IMR-90 (cell line): ENCODE measurements around the gene CA7. TPM values are rescaled to one million over a fixed set of nuclear protein-coding genes. Genes with fewer than 3 reads are reported as not detected.

Experiments used
- ATAC-seq: fragments of 200-7000 bp; cut with Tn5 transposase; 2 replicates; pipeline ENCODE4 v1.9.1; 2020; ENCODE audit warnings: low read depth, mild to moderate bottlenecking, moderate library complexity
- BruUV-seq: library from RNA; stranded (reverse); fragments of 400-500 nt; replicated peaks from 2 replicates; lab custom pipeline; 2021; lab: Mats Ljungman, UMichigan
- CTCF ChIA-PET: fragments of 300-600 bp; formaldehyde crosslinking; extraction: SDS; loops from one replicate; lab custom pipeline; 2021; ENCODE audit warnings: antibody characterized with exemption; lab: Yijun Ruan, JAX
- POLR2A ChIA-PET: fragments of 300-600 bp; sonication (Branson Sonifier 250); formaldehyde crosslinking; loops from one replicate; lab custom pipeline; 2022; ENCODE audit warnings: antibody characterized with exemption; ENCODE audit not compliant: unreplicated experiment; lab: Charles Lee
- DNase-seq: peaks from one replicate; pipeline ENCODE4 v3.0.0; 2013
- H2AFZ ChIP-seq: replicated peaks from 2 replicates; pipeline ENCODE3; 2013; ENCODE audit warnings: low read length, mild to moderate bottlenecking; ENCODE audit not compliant: poor library complexity
- H2AK5ac ChIP-seq: 2 replicates; pipeline ENCODE4 v1.6.1; 2013; ENCODE audit warnings: low read depth, low read length, inconsistent platforms
- H2AK9ac ChIP-seq: replicated peaks from 2 replicates; pipeline ENCODE3; 2013; ENCODE audit warnings: mild to moderate bottlenecking, low read depth, low read length, moderate library complexity; ENCODE audit not compliant: poor library complexity
- H2BK120ac ChIP-seq: 2 replicates; pipeline ENCODE4 v1.6.1; 2013; ENCODE audit warnings: low read depth, low read length, inconsistent platforms
- H2BK15ac ChIP-seq: 3 replicates; pipeline ENCODE4 v1.6.1; 2013; ENCODE audit warnings: low read depth, low read length, inconsistent platforms
- H2BK20ac ChIP-seq: 2 replicates; pipeline ENCODE4 v1.6.1; 2013; ENCODE audit warnings: low read depth, mild to moderate bottlenecking, inconsistent platforms, low read length, moderate library complexity
- H2BK5ac ChIP-seq: 2 replicates; pipeline ENCODE4 v1.6.1; 2013; ENCODE audit warnings: mild to moderate bottlenecking, low read depth, low read length, inconsistent platforms; ENCODE audit not compliant: poor library complexity, severe bottlenecking
- H3K14ac ChIP-seq: replicated peaks from 2 replicates; pipeline ENCODE4 v1.6.1; 2013; ENCODE audit warnings: low read depth, low read length, inconsistent platforms
- H3K18ac ChIP-seq: 2 replicates; pipeline ENCODE4 v1.6.1; 2013; ENCODE audit warnings: low read depth, low read length, control low read depth
- H3K23ac ChIP-seq: 2 replicates; pipeline ENCODE4 v1.6.1; 2013; ENCODE audit warnings: low read depth, low read length, inconsistent platforms
- H3K27ac ChIP-seq: 2 replicates; pipeline ENCODE4 v1.5.1; 2013; ENCODE audit warnings: mild to moderate bottlenecking, control low read depth, low read length; ENCODE audit not compliant: insufficient read depth
- H3K27me3 ChIP-seq: 2 replicates; pipeline ENCODE4 v1.6.1; 2013; ENCODE audit warnings: low read length; ENCODE audit not compliant: control insufficient read depth, insufficient read depth
- H3K36me3 ChIP-seq: 2 replicates; pipeline ENCODE4 v1.6.1; 2013; ENCODE audit warnings: low read length, mixed read lengths; ENCODE audit not compliant: control insufficient read depth, insufficient read depth
- H3K4ac ChIP-seq: 2 replicates; pipeline ENCODE4 v1.6.1; 2013; ENCODE audit warnings: low read depth, low read length, inconsistent platforms
- H3K4me1 ChIP-seq: 2 replicates; pipeline ENCODE4 v1.6.1; 2013; ENCODE audit warnings: low read length, mixed read lengths; ENCODE audit not compliant: control insufficient read depth, insufficient read depth
- H3K4me2 ChIP-seq: 2 replicates; pipeline ENCODE4 v1.6.1; 2013; ENCODE audit warnings: low read depth, mild to moderate bottlenecking, control low read depth, low read length, moderate library complexity
- H3K4me3 ChIP-seq: 2 replicates; pipeline ENCODE4 v1.5.1; 2013; ENCODE audit warnings: low read depth, mild to moderate bottlenecking, control low read depth, low read length, moderate library complexity; ENCODE audit not compliant: insufficient read depth
- H3K56ac ChIP-seq: 2 replicates; pipeline ENCODE4 v1.6.1; 2013; ENCODE audit warnings: low read length, inconsistent platforms; ENCODE audit not compliant: insufficient read depth; ENCODE audit errors: extremely low read depth
- H3K79me1 ChIP-seq, 2 experiments: 2 replicates each; pipeline ENCODE4 v1.6.1; 2013; ENCODE audit warnings: low read length in 2 of 2, inconsistent platforms in 1 of 2, low read depth in 1 of 2
- H3K9ac ChIP-seq: 2 replicates; pipeline ENCODE4 v1.6.1; 2013; ENCODE audit warnings: low read depth, low read length, control low read depth
- H3K9me1 ChIP-seq: 2 replicates; pipeline ENCODE4 v1.6.1; 2013; ENCODE audit warnings: low read length, inconsistent platforms; ENCODE audit not compliant: insufficient read depth
- H3K9me3 ChIP-seq: 2 replicates; pipeline ENCODE4 v1.6.1; 2013; ENCODE audit warnings: low read length; ENCODE audit not compliant: control insufficient read depth, insufficient read depth
- H4K20me1 ChIP-seq: 2 replicates; pipeline ENCODE4 v1.6.1; 2013; ENCODE audit warnings: low read length, inconsistent platforms; ENCODE audit not compliant: insufficient read depth
- H4K5ac ChIP-seq: 2 replicates; pipeline ENCODE4 v1.6.1; 2013; ENCODE audit warnings: mild to moderate bottlenecking, low read depth, low read length, control low read depth
- H4K8ac ChIP-seq, 2 experiments: 2 replicates each; pipeline ENCODE4 v1.6.1; 2013; ENCODE audit warnings: low read depth in 2 of 2, low read length in 2 of 2, control low read depth in 1 of 2, inconsistent platforms in 1 of 2
- H4K91ac ChIP-seq: 2 replicates; pipeline ENCODE4 v1.6.1; 2013; ENCODE audit warnings: low read depth, low read length, inconsistent platforms; ENCODE audit not compliant: insufficient read depth
- CEBPB ChIP-seq: IDR thresholded peaks from 2 replicates; pipeline ENCODE4 v1.6.1; 2012; ENCODE audit warnings: low read depth, low read length, improper control_type of control experiment
- RCOR1 ChIP-seq: IDR thresholded peaks from 2 replicates; pipeline ENCODE4 v1.6.1; 2012; ENCODE audit warnings: mild to moderate bottlenecking, low read length, improper control_type of control experiment; ENCODE audit not compliant: insufficient replicate concordance
- WGBS, 2 experiments: methylation state at CpG; one replicate each; pipeline versions ENCODE4 v1.1.5 to v1.1.7; 2013; ENCODE audit warnings: missing lambda C conversion rate in 2 of 2; ENCODE audit not compliant: insufficient read length in 1 of 2; ENCODE audit errors: extremely low coverage in 2 of 2; 5-methylcytosine and 5-hydroxymethylcytosine counted together
- dilution Hi-C: fragments of 300-500 bp; cut with HindIII; formaldehyde crosslinking; loops from one replicate; pipeline ENCODE4 v1.14.3; 2018; ENCODE audit warnings: low sequenced_read_pairs; ENCODE audit not compliant: unreplicated experiment
- in situ Hi-C: fragments of 300-500 bp; cut with MboI; formaldehyde crosslinking; loops from 3 replicates; pipeline ENCODE4 v1.14.3; 2019; ENCODE audit warnings: low sequenced_read_pairs, inconsistent platforms, mixed read lengths
- intact Hi-C: fragments of 100-400 bp; cut with micrococcal nuclease; formaldehyde crosslinking; loops from 2 replicates; pipeline ENCODE4 v1.10.0; 2022
- polyA plus RNA-seq, 3 experiments: library from polyadenylated mRNA; depleted of rRNA; stranded (reverse); fragments of >200 nt; gene quantifications; 2 replicates each; pipeline ENCODE4 v1.2.3, GENCODE V29; 2012; ENCODE audit warnings: low replicate concordance in 1 of 3
- total RNA-seq: library from RNA; depleted of rRNA; stranded (reverse); fragments of >200 nt; gene quantifications from 2 replicates; pipeline ENCODE4 v1.2.3, GENCODE V29; 2012

Gene CA7
- total and polyA plus RNA-seq, 2 of the 4 experiments (the other 2 are of a cell fraction) = not detected

GRCh38 chr16:66872559-66872942 lies 28.3 kb downstream of the CA7 start:
- in situ Hi-C loops (no loop called here), dilution Hi-C loops (no loop called here), intact Hi-C loops (loop anchor here (2.0 to 5.0 kb wide), 2 partner anchors 210 to 264 kb away; no protein-coding TSS in a partner anchor)
- H3K27ac ChIP-seq = peak overlapping the region; percentile 52
- H2AK9ac ChIP-seq = peak overlapping the region; percentile 74
- peaks cover 3% of the 10 kb centered on the region; the same call in 1 of the 2 replicates for H4K20me1 ChIP-seq
- TF ChIP-seq CEBPB = peak; percentile 72
- no peak for TF ChIP-seq RCOR1
- H3K4me2 ChIP-seq = peak overlapping the region; percentile 63
- CTCF ChIA-PET = interaction anchor here (0.6 to 1.5 kb wide), 9 partner anchors 10 to 264 kb away, joined by 3 to 9 read pairs (median 4); partner anchors contain the start of gene NAE1
- H4K8ac ChIP-seq = peak overlapping the region; percentile 48 to 86
- no peak overlapping the region for H3K4me3 ChIP-seq
- no peaks in the 10 kb centered on the region for H3K79me1 ChIP-seq
- no peaks in the 10 kb centered on the region for H3K9me3 ChIP-seq
- H2AK5ac ChIP-seq = peak overlapping the region; percentile 57
- H4K91ac ChIP-seq = peak overlapping the region; percentile 56
- H3K4me1 ChIP-seq = peaks cover 12% of the 10 kb centered on the region
- peak overlapping the region; percentile 26; the same call in 1 of the 2 replicates for H4K5ac ChIP-seq
- H2AFZ ChIP-seq = peak overlapping the region; percentile 97
- peak overlapping the region; percentile 67; the same call in 1 of the 2 replicates for H2BK120ac ChIP-seq
- BruUV-seq = no TSS peak
- H2BK5ac ChIP-seq = peak overlapping the region; percentile 67
- WGBS, 2 experiments = 67% methylated on average over 4 of the region's 4 CpGs; no CpG with 5 or more reads in 1 of the 2 experiments
- 0 out of 2 replicates have a peak overlapping the region, but pooled peaks have one; percentile 56 for H3K14ac ChIP-seq
- peak overlapping the region; percentile 66 for H3K4ac ChIP-seq
- H2BK15ac ChIP-seq = peak overlapping the region; percentile 32; the same call in 1 of the 3 replicates
- no peak overlapping the region; the same call in 1 of the 2 replicates for H2BK20ac ChIP-seq
- H3K18ac ChIP-seq = peak overlapping the region; percentile 3; the same call in 1 of the 2 replicates
- peak overlapping the region; percentile 14; the same call in 1 of the 2 replicates for H3K9ac ChIP-seq
- no peaks in the 10 kb centered on the region for H3K27me3 ChIP-seq
- DNase-seq = no peak
- peak overlapping the region; percentile 32; the same call in 1 of the 2 replicates for H3K56ac ChIP-seq
- H3K36me3 ChIP-seq = no peaks in the 10 kb centered on the region
- POLR2A ChIA-PET = interaction anchor here (0.5 to 0.7 kb wide), 7 partner anchors 10 to 264 kb away, joined by 3 to 6 read pairs (median 3); partner anchors contain the start of gene NAE1
- peak overlapping the region; percentile 25; the same call in 1 of the 2 replicates for H3K23ac ChIP-seq
- H3K9me1 ChIP-seq = peaks cover 10% of the 10 kb centered on the region
- no peak for ATAC-seq
